Measurements from ENCODE around the gene ALOX15.

DNA sequence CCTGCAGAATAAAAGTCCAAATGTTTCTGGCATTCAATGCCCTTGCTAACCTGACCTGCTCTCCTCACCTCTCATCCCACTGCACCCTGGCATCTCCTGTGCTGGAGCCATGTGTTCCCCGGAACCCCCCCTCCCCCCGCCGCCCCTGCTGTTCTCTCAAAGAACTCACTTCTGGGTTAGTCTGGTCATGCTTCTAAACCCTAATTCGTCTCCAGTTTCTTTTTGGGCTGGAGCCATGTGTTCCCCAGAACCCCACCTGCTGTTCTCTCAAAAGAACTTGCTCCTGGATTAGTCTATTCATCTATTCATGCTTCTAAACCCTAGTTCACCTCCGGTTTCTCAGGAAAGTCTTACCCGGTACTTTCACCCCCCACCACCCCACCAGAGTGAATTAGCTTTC lies 808 bp upstream of the ALOX15 start:
- TF ChIP-seq, protein P1, sequence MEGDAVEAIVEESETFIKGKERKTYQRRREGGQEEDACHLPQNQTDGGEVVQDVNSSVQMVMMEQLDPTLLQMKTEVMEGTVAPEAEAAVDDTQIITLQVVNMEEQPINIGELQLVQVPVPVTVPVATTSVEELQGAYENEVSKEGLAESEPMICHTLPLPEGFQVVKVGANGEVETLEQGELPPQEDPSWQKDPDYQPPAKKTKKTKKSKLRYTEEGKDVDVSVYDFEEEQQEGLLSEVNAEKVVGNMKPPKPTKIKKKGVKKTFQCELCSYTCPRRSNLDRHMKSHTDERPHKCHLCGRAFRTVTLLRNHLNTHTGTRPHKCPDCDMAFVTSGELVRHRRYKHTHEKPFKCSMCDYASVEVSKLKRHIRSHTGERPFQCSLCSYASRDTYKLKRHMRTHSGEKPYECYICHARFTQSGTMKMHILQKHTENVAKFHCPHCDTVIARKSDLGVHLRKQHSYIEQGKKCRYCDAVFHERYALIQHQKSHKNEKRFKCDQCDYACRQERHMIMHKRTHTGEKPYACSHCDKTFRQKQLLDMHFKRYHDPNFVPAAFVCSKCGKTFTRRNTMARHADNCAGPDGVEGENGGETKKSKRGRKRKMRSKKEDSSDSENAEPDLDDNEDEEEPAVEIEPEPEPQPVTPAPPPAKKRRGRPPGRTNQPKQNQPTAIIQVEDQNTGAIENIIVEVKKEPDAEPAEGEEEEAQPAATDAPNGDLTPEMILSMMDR (conservative IDR thresholded peaks at IDR 0.05; ENCODE audit: low read length) = no peak
- TF ChIP-seq EZH2phosphoT487 (IDR thresholded peaks at IDR 0.05; ENCODE audit: borderline replicate concordance, low read depth, low read length) = no peak

All from OCI-LY7 (cell line).